Measurements from ENCODE around the gene SLC6A17. TPM values are rescaled to one million over a fixed set of nuclear protein-coding genes. Genes with fewer than 3 reads are reported as not detected.

Gene SLC6A17
- total and polyA plus RNA-seq, 12 donors: 0.06 to 0.45 (median 0.16) TPM; not detected in 4

GRCh38 chr1:110113551-110113950, 36.7 kb upstream of the SLC6A17 start:
- 55 to 65% methylated on average over 5 of the region's 5 CpGs for WGBS, 2 donors
- Histone ChIP-seq H3K4me1 (no peaks in the 10 kb centered on the region), H3K27ac (no peak overlapping the region), H3K36me3 (no peaks in the 10 kb centered on the region), H3K27me3 (peaks cover 0 to 41% (median 15%) of the 10 kb centered on the region in 7 donors), H3K4me3 (no peak overlapping the region), H3K9me3 (no peaks in the 10 kb centered on the region)
- intact Hi-C loops (cut with DNase I): loop anchor here in 1 of 10 donors (5.0 kb wide), 1 partner anchor 61 kb away; no protein-coding TSS in a partner anchor
- ATAC-seq (no peak), DNase-seq (no peak)
- no peak for TF ChIP-seq CTCF (IDR thresholded peaks at IDR 0.05)

DNA sequence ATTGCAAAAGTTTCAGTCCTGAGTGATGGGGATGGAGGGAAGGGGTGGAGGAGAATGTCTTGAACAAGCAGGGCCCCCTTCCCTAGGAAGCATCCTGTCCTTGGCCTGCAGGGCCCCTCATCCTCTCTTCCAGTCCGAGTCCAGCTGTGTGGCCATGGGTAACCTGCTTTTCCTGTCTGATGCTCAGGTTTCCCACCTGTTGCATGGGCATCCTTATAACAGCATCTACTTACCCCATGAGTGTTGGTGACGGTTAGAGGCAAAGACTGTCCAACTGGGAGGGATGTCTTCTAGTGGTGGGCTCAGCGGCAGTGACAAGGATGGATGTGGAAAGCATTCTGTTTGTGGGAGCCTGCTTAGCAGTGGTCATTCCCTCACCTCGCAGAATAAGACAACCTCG, 36.1 kb upstream of the SLC6A17 start:
- WGBS, 2 donors: 87 to 88% methylated on average over 5 of the region's 5 CpGs
- Histone ChIP-seq H3K4me1 (no peaks in the 10 kb centered on the region), H3K27me3 (peaks cover 0 to 37% (median 15%) of the 10 kb centered on the region in 7 donors), H3K27ac (no peak overlapping the region), H3K9me3 (no peaks in the 10 kb centered on the region), H3K4me3 (no peak overlapping the region), H3K36me3 (no peaks in the 10 kb centered on the region)
- no peak for TF ChIP-seq CTCF (IDR thresholded peaks at IDR 0.05)
- DNase-seq: no peak
- intact Hi-C loops (cut with DNase I): loop anchor here in 1 of 10 donors (5.0 kb wide), 1 partner anchor 62 kb away; no protein-coding TSS in a partner anchor
- ATAC-seq: no peak

GRCh38 chr1:110114784-110115183, 35.5 kb upstream of the SLC6A17 start:
- H3K4me1 ChIP-seq: no peaks in the 10 kb centered on the region
- DNase-seq (no peak), ATAC-seq (no peak)
- H3K36me3 ChIP-seq: no peaks in the 10 kb centered on the region
- H3K27me3 ChIP-seq: peaks cover 0 to 33% (median 15%) of the 10 kb centered on the region in 7 donors
- no peak for TF ChIP-seq CTCF (IDR thresholded peaks at IDR 0.05)
- no peak overlapping the region for H3K4me3 ChIP-seq
- no peaks in the 10 kb centered on the region for H3K9me3 ChIP-seq
- no peak overlapping the region for H3K27ac ChIP-seq
- WGBS, 2 donors: 53% methylated on average over 5 of the region's 5 CpGs
- intact Hi-C loops (cut with DNase I): loop anchor here in 2 of 10 donors (5.0 kb wide), 2 partner anchors 57 to 62 kb away; no protein-coding TSS in a partner anchor

- Histone ChIP-seq H3K36me3 (no peaks in the 10 kb centered on the region), H3K27ac (no peak overlapping the region), H3K27me3 (peaks cover 0 to 21% (median 9%) of the 10 kb centered on the region in 7 donors), H3K9me3 (peaks cover 0 to 5% (median 0%) of the 10 kb centered on the region in 11 donors), H3K4me1 (no peaks in the 10 kb centered on the region), H3K4me3 (no peak overlapping the region)
- WGBS, 2 donors: 75 to 78% methylated on average over 7 of the region's 7 CpGs
- intact Hi-C loops (cut with DNase I): loop anchor here in 1 of 10 donors (5.0 kb wide), 1 partner anchor 62 kb away; no protein-coding TSS in a partner anchor
- no peak for TF ChIP-seq CTCF (IDR thresholded peaks at IDR 0.05)
- ATAC-seq: no peak
- no peak for DNase-seq
Measured at GRCh38 chr1:110118636-110119396, 31.5 kb upstream of the SLC6A17 start.

Measured in heart right ventricle (tissue), 16 donors.